ENCODE results near the gene CHP2. TPM values are rescaled to one million over a fixed set of nuclear protein-coding genes. Genes with fewer than 3 reads are reported as not detected.

Gene CHP2
- total and polyA plus RNA-seq, 9 of the 15 experiments (the other 6 are each of a cell fraction or from before 2014, with no cell fraction given): 0.23 to 1.1 (median 0.80) TPM

- TF ChIP-seq HIVEP1 (CRISPR knock-in tag; IDR thresholded peaks at IDR 0.05) (no peak), ZNF121 (CRISPR knock-in tag; conservative IDR thresholded peaks at IDR 0.05) (peak; percentile 64), ZNF431 (CRISPR knock-in tag; IDR thresholded peaks at IDR 0.05) (no peak), SP2 (IDR thresholded peaks at IDR 0.05; ENCODE audit: extremely low read depth, low read depth, low read length, poor library complexity, severe bottlenecking) (no peak), POLR3G (IDR thresholded peaks at IDR 0.05; ENCODE audit: extremely low read depth, insufficient read length, insufficient replicate concordance) (no peak), ZBTB12 (CRISPR knock-in tag; IDR thresholded peaks at IDR 0.05) (no peak), RBM25 (IDR thresholded peaks at IDR 0.05; ENCODE audit: low read depth, low read length, severe bottlenecking) (peak; percentile 46), NBN (IDR thresholded peaks at IDR 0.05; ENCODE audit: low read depth) (no peak), ADNP (tag; IDR thresholded peaks at IDR 0.05) (no peak), CUX1 (CRISPR knock-in tag; IDR thresholded peaks at IDR 0.05) (no peak), ARID3B (CRISPR knock-in tag; IDR thresholded peaks at IDR 0.05; ENCODE audit: borderline replicate concordance) (no peak)
- no peak for DNase-seq (ENCODE audit: extremely low read depth in 1 of 4, low spot score in 3 of 4)
- no peaks in the 10 kb centered on the region for H3K79me2 ChIP-seq (ENCODE audit: control insufficient read depth, insufficient read depth, low read length)
- H3K36me3 ChIP-seq (ENCODE audit: control insufficient read depth, insufficient read depth, low read length): no peaks in the 10 kb centered on the region
- no peak overlapping the region for H3K9ac ChIP-seq (ENCODE audit: insufficient read depth in 1 of 2, low read depth in 2 of 2, low read length in 2 of 2)
- intact Hi-C loops (cut with micrococcal nuclease) (loop anchor here (10.0 kb wide), 1 partner anchor 170 kb away; the partner anchor contains the start of genes EARS2 and UBFD1), in situ Hi-C loops (cut with MboI) (no loop called here)
- no peak overlapping the region for H2AFZ ChIP-seq (ENCODE audit: low read depth, low read length)
- no peak for ATAC-seq
- BruUV-seq (replicated peaks): no TSS peak
- CTCF ChIA-PET (ENCODE audit: low intra/inter-chr PET ratio): no interaction called here
- no peak overlapping the region for H3K4me2 ChIP-seq (ENCODE audit: insufficient read depth, low read length)
- no peaks in the 10 kb centered on the region for H3K27me3 ChIP-seq (ENCODE audit: control insufficient read depth in 2 of 2, insufficient read depth in 2 of 2, low read length in 2 of 2)
- H3K27ac ChIP-seq (ENCODE audit: extremely low read depth, low read depth, low read length): no peak overlapping the region
- 8% methylated on average over 3 of the region's 3 CpGs for WGBS (ENCODE audit: insufficient coverage, low coverage, missing lambda C conversion rate)
- H3K9me3 ChIP-seq (replicated peaks; ENCODE audit: control insufficient read depth, insufficient read depth, low read depth, low read length): 0 out of 2 replicates have a peak, but pooled peaks cover 2% of the 10 kb centered on the region
- FAIRE-seq: no peak
- H4K20me1 ChIP-seq (replicated peaks; ENCODE audit: control insufficient read depth, insufficient read depth, low read length): no peaks in the 10 kb centered on the region
- no peak overlapping the region for H3K4me3 ChIP-seq
- POLR2A ChIA-PET: interaction anchor here (0.5 kb wide), 1 partner anchor 47 kb away, joined by 3 read pairs; no protein-coding TSS in a partner anchor
- no peaks in the 10 kb centered on the region for H3K9me1 ChIP-seq (ENCODE audit: control insufficient read depth, insufficient read depth, low read length)
- peaks cover 7 to 8% of the 10 kb centered on the region in 2 experiments; a peak in 4 of 5 replicates for H3K4me1 ChIP-seq (replicated peaks in 1 of 2; ENCODE audit: control insufficient read depth in 2 of 2, insufficient read depth in 2 of 2, low read length in 2 of 2)
These were observed 30.1 kb upstream of the CHP2 start for GRCh38 chr16:23724785-23725131.

All from K562 (cell line).